GM04503 (cell line): Measurements from ENCODE around the gene EIF3C.
"Not testable (repeated sequence)": the region's sequence is repeated elsewhere in the genome, so short reads cannot be mapped to it uniquely, and the experiment has no call there.

Experiments
- DNase-seq: peaks from one replicate; pipeline ENCODE4 v3.0.0-alpha.2; 2012; ENCODE audit warnings: low read depth

The EIF3C gene, protein sequence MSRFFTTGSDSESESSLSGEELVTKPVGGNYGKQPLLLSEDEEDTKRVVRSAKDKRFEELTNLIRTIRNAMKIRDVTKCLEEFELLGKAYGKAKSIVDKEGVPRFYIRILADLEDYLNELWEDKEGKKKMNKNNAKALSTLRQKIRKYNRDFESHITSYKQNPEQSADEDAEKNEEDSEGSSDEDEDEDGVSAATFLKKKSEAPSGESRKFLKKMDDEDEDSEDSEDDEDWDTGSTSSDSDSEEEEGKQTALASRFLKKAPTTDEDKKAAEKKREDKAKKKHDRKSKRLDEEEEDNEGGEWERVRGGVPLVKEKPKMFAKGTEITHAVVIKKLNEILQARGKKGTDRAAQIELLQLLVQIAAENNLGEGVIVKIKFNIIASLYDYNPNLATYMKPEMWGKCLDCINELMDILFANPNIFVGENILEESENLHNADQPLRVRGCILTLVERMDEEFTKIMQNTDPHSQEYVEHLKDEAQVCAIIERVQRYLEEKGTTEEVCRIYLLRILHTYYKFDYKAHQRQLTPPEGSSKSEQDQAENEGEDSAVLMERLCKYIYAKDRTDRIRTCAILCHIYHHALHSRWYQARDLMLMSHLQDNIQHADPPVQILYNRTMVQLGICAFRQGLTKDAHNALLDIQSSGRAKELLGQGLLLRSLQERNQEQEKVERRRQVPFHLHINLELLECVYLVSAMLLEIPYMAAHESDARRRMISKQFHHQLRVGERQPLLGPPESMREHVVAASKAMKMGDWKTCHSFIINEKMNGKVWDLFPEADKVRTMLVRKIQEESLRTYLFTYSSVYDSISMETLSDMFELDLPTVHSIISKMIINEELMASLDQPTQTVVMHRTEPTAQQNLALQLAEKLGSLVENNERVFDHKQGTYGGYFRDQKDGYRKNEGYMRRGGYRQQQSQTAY

GRCh38 chr16:28711220-28712083 is at the start of gene EIF3C:
Gene EIF3C (plus strand): TSS chr16:28711464. CDS start chr16:28711687, 223 bp downstream.
- DNase-seq, result not testable (repeated sequence)

DNA sequence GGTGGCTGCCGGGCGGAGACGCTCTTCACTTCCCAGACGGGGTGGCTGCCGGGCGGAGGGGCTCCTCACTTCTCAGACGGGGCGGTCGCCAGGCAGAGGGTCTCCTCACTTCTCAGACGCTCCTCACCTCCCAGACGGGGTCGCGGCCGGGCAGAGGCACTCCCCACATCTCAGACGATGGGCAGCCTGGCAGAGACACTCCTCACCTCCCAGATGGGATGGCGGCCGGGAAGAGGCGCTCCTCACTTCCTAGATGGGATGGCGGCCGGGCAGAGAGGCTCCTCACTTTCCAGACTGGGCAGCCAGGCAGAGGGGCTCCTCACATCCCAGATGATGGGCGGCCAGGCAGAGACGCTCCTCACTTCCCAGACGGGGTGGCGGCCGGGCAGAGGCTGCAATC is 45.0 kb upstream of the EIF3C start:
- not testable (repeated sequence) for DNase-seq

DNA sequence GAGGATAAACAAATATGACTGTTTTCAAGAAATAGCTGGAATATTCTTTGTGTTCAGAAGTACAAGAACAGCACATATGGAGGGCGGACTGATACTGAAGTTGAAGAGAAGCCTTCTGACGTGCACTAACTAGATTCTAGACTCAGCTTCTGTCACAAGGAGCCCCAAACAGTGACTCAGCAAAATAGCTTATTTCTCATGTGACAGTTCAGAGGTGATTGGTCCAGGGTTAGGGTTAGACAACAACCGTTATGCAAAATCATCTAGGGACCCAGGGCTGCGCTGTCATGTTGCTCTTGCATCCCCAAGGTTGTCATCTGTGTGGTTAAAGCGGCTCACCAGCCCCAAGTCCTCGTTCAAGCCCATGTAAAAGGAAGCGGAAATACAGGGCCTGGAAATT is 43.8 kb upstream of the EIF3C start:
- DNase-seq, result not testable (repeated sequence)

GRCh38 chr16:28668199-28668598 is 43.1 kb upstream of the EIF3C start:
- not testable (repeated sequence) for DNase-seq

DNA sequence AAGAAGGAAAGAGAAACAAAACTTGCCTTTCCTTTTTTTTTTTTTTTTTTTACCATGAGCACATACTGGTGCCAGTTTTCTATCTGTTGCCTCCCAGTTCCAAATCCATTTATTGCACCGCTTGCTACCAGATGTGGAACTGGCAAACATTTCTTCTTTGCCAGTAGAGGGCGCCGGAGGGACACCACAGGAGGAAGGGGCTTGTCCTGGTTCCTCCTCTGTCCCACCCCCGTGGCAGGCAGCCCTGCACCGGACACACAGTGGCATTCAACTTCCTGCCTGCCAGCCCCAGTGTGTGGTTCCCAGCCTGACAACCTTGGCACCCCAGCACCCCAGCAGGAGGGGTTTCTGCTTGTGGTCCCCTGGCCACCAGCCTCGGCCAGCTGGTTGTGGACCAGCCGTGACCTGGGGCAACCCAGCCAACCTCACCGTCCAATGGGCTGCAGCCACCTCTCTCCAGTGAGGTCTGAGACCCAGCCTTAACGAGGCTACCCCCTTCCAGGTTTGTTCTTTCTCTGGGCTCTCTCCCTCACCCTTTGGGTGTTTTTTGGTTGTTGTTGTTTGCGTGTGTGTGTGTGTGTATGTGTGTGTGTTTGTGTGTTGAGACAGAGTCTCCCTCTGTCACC is 22.8 kb upstream of the EIF3C start:
- not testable (repeated sequence) for DNase-seq

DNA sequence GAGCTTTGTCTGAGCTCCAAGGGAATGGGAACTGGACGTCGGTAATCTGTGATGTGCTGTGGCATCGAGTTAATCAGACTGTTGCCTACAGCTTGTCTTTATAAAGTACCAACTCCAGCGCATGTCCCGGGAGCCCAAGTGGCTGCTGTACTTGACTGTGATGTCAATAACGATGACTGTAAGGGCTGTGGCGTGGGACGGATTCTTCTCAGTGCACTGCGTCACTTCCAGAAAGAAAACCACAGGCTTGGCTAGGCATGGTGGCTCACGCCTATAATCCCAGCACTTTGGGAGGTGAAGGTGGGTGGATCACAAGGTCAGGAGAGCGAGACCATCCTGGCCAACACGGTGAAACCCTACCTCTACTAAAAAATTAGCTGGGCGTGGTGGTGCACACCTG is 21.8 kb upstream of the EIF3C start:
- DNase-seq, result not testable (repeated sequence)

GRCh38 chr16:28691722-28692121 is 19.5 kb upstream of the EIF3C start:
- not testable (repeated sequence) for DNase-seq

DNA sequence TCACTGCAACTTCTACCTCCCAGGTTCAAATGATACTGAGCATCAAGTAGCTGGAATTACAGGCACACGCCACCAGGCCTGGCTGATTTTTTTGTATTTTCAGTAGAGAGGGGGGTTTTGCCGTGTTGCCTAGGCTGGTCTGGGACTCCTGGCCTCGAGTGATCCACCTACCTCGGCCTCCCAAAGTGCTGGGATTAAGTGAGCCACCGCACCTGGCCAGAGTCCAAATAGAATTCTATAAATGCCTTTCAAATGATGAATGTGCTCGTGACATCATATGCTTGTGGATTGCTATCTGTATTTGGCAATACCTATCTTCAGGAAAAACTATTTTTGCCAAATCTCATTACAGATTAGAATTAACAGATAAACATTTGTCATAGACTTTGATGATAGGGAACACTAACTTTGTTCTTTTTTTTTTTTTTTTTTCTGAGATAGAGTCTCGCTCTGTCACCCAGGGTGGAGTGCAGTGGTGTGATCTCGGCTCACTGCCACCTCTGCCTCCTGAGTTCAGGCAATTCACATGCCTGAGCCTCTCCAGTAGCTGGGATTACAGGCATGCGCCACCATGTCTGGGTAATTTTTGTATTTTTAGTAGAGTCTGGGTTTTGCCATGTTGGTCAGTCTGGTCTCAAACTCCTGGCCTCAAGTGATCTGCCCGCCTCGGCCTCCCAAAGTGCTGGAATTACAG is 17.9 kb upstream of the EIF3C start:
- DNase-seq, result not testable (repeated sequence)

DNA sequence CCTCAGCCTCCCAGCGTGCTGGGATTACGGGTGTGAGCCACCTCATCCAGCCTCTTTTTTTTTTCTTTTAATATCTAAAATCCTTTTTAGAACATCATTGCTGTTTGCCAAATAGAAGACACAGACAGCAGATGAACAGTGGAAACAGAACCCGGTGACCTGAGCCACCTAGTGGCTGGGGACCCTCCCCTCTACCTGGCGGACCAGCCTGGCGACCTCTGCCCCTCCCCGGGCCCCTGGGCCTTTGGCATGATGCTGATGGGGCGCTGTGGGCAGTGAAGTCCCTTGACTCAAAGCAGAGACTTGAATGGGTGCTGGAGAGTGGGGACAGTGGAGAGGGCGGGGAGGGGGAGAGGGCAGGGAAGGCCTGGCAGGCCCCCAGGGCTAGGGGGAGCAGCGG is 11.5 kb upstream of the EIF3C start:
- not testable (repeated sequence) for DNase-seq

- DNase-seq, result not testable (repeated sequence)
Measured at GRCh38 chr16:28700349-28700748, 10.9 kb upstream of the EIF3C start.

- not testable (repeated sequence) for DNase-seq
Measured at GRCh38 chr16:28701384-28701783, 9.9 kb upstream of the EIF3C start.

- not testable (repeated sequence) for DNase-seq
Measured at GRCh38 chr16:28704246-28704645, 7.0 kb upstream of the EIF3C start.

- not testable (repeated sequence) for DNase-seq
Measured at GRCh38 chr16:28722852-28723650, 11.8 kb downstream of the EIF3C start.

- not testable (repeated sequence) for DNase-seq
Measured at GRCh38 chr16:28731253-28731652, 20.0 kb downstream of the EIF3C start.

DNA sequence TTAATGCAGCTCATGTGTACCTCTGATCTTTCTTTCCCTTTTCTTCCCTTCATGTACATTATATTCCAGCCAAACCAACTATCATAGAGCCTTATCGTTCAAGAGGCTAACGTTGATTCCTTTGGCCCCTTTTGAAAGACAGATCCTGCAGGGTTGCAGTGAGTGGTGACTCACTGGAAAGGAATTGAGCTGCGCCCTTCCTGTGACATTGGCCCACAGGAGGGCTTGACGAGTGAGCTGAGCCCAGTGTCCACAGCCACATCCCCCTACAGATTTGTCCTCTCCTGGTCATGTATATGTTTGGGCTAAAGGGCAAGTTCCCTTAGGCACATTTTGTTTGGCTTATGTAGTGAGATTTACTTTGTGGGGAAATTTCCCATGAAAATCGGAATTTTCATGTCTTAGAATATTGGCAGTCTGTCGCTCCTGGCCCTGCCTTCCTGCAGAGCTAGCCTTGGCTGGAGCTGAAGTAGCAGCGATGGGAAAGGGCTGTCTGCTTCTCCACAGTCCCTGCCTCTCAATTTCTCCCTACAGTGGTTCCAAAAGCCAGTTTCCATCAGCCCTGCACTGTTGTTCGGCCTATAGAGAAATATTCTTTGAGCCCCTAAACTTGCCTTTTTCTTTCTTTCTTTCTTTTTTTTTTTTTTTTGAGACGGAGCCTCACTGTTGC is 21.3 kb downstream of the EIF3C start:
- not testable (repeated sequence) for DNase-seq

DNA sequence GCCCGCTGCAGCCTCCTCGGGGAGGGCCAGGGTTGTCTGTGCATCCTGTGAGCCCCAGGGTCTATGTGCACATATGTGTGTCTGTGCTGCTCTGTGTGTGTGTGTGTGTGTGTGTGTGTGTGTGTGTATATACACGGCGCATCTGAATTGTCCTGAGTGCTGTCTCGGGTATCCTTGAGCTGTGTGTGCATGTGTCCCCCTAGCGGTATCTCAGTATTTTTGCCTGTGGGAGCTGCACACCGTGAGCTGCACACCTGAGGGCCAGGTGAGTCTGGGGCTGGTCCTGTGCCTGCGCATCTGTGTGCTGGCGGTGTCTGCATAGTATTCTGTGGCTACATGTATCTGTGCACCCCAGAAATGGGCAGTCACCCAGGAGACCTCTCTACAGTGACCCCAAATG is 28.5 kb downstream of the EIF3C start:
- not testable (repeated sequence) for DNase-seq

- DNase-seq, result not testable (repeated sequence)
Measured at GRCh38 chr16:28740631-28741030, 29.4 kb downstream of the EIF3C start.

DNA sequence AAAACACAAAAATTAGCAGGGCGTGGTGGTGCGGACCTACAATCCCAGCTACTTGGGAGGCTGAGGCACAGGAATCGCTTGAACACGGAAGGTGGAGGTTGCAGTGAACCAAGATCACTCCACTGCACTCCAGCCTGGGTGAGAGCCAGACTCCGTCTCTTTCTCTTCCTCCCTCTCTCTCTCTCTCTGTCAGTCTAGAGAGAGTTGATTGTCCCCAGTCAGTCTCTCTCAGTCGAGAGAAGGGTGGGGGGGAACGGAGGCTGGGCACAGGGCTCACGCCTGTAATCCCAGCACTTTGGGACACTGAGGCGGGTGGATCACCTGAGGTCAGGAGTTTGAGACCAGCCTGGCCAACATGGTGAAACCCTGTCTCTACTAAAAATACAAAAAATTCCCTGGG is 30.0 kb downstream of the EIF3C start:
- not testable (repeated sequence) for DNase-seq
